Measurements from ENCODE around the gene PIK3R5. TPM values are rescaled to one million over a fixed set of nuclear protein-coding genes. Genes with fewer than 3 reads are reported as not detected.

Gene PIK3R5
- total RNA-seq, 1 experiment from 2014 or later: 2.5 TPM

DNA sequence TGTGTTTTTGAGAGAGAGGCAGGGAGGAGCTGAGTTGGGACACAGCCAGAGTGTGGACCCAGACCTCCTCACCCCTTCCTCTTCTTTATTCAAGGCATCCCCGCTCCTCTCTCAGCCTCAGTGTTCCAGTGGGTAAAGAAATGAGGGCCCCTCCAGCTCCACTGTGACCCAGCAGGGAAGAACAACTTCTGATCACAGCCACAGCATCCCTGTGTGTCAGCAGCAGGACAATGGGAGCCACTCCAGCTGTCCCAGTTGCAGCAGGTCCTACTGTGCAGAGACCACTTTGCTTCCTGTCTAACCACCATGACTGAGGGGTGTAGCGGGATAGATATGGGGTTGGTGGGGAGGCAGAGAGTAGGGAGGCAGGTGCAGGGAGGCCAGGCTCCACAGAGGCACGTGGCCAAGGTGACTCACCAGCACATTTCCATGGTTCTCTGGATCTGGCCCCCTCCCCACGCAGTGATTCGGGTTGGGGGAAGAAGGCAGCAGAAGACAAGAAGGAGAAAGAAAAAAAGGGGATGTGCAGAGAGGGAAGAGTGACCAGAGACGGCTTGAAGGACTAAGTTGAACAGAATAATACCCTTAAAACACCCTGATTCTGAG, 24.5 kb downstream of the PIK3R5 start:
- Histone ChIP-seq H3K79me2 (ENCODE audit: insufficient read depth, low read length) (no peaks in the 10 kb centered on the region), H4K20me1 (ENCODE audit: insufficient read depth) (no peaks in the 10 kb centered on the region), H3K4me3 (replicated peaks in 1 of 2; ENCODE audit: low read depth in 1 of 2, low read length in 2 of 2) (no peak overlapping the region), H3K27me3 (ENCODE audit: insufficient read depth, low read length) (no peaks in the 10 kb centered on the region), H3K9me2 (ENCODE audit: insufficient read depth) (no peaks in the 10 kb centered on the region), H2AFZ (ENCODE audit: low read depth, low read length, poor library complexity, severe bottlenecking) (no peak overlapping the region), H3K36me3 (ENCODE audit: control insufficient read depth in 1 of 2, insufficient read depth in 2 of 2, low read length in 2 of 2) (no peaks in the 10 kb centered on the region), H3K4me1 (ENCODE audit: control insufficient read depth in 1 of 2, insufficient read depth in 2 of 2, low read length in 2 of 2) (no peaks in the 10 kb centered on the region), H3K9ac (ENCODE audit: low read length) (no peak overlapping the region), H3K4me2 (ENCODE audit: low read length) (no peak overlapping the region), H3K27ac (ENCODE audit: low read depth, low read length) (no peak overlapping the region), H3K9me3 (ENCODE audit: control insufficient read depth in 1 of 2, insufficient read depth in 1 of 2, low read depth in 1 of 2, low read length in 2 of 2) (no peaks in the 10 kb centered on the region)
- RAD21 ChIA-PET (ENCODE audit: low non-redundant PET in 1 of 2, low total read pairs in 2 of 2, uncharacterized antibody in 2 of 2, unreplicated experiment in 2 of 2): no interaction called here
- DNase-seq (ENCODE audit: low read depth, low spot score) (no peak), ATAC-seq (no peak)
- TF ChIP-seq SIN3A (IDR thresholded peaks at IDR 0.05; ENCODE audit: low read depth) (no peak), EGR1 (IDR thresholded peaks at IDR 0.05; ENCODE audit: low read depth) (no peak), EZH2phosphoT487 (IDR thresholded peaks at IDR 0.05; ENCODE audit: borderline replicate concordance) (no peak), ZFX (IDR thresholded peaks at IDR 0.05) (no peak), POLR2A (IDR thresholded peaks at IDR 0.05; ENCODE audit: borderline replicate concordance, extremely low read depth, insufficient read depth, insufficient read length) (no peak), SRF (IDR thresholded peaks at IDR 0.05; ENCODE audit: low read depth) (no peak), FOSL1 (IDR thresholded peaks at IDR 0.05; ENCODE audit: low read depth) (no peak), SP1 (IDR thresholded peaks at IDR 0.05; ENCODE audit: low read depth) (no peak), YY1 (IDR thresholded peaks at IDR 0.05; ENCODE audit: extremely low read depth, insufficient replicate concordance, low read depth, low read length) (no peak), TCF7L2 (IDR thresholded peaks at IDR 0.05; ENCODE audit: borderline replicate concordance, extremely low read depth, insufficient read depth, insufficient read length) (no peak), POLR2AphosphoS5 (IDR thresholded peaks at IDR 0.05; ENCODE audit: low read depth, low read length) (no peak), ELF1 (IDR thresholded peaks at IDR 0.05; ENCODE audit: borderline replicate concordance, low read depth) (no peak)
- TF ChIP-seq, protein P1, sequence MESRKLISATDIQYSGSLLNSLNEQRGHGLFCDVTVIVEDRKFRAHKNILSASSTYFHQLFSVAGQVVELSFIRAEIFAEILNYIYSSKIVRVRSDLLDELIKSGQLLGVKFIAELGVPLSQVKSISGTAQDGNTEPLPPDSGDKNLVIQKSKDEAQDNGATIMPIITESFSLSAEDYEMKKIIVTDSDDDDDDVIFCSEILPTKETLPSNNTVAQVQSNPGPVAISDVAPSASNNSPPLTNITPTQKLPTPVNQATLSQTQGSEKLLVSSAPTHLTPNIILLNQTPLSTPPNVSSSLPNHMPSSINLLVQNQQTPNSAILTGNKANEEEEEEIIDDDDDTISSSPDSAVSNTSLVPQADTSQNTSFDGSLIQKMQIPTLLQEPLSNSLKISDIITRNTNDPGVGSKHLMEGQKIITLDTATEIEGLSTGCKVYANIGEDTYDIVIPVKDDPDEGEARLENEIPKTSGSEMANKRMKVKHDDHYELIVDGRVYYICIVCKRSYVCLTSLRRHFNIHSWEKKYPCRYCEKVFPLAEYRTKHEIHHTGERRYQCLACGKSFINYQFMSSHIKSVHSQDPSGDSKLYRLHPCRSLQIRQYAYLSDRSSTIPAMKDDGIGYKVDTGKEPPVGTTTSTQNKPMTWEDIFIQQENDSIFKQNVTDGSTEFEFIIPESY (IDR thresholded peaks at IDR 0.05; ENCODE audit: extremely low read depth, insufficient replicate concordance, low read length): no peak
- TF ChIP-seq, protein P2, sequence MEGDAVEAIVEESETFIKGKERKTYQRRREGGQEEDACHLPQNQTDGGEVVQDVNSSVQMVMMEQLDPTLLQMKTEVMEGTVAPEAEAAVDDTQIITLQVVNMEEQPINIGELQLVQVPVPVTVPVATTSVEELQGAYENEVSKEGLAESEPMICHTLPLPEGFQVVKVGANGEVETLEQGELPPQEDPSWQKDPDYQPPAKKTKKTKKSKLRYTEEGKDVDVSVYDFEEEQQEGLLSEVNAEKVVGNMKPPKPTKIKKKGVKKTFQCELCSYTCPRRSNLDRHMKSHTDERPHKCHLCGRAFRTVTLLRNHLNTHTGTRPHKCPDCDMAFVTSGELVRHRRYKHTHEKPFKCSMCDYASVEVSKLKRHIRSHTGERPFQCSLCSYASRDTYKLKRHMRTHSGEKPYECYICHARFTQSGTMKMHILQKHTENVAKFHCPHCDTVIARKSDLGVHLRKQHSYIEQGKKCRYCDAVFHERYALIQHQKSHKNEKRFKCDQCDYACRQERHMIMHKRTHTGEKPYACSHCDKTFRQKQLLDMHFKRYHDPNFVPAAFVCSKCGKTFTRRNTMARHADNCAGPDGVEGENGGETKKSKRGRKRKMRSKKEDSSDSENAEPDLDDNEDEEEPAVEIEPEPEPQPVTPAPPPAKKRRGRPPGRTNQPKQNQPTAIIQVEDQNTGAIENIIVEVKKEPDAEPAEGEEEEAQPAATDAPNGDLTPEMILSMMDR (IDR thresholded peaks at IDR 0.05 in 2 of 3, conservative IDR thresholded peaks at IDR 0.05 in 1 of 3; ENCODE audit: borderline replicate concordance in 1 of 3, insufficient read depth in 1 of 3, low read depth in 2 of 3, low read length in 2 of 3): no peak
- TF ChIP-seq, protein P3, sequence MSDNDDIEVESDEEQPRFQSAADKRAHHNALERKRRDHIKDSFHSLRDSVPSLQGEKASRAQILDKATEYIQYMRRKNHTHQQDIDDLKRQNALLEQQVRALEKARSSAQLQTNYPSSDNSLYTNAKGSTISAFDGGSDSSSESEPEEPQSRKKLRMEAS (IDR thresholded peaks at IDR 0.05): no peak
- TF ChIP-seq, protein P4, sequence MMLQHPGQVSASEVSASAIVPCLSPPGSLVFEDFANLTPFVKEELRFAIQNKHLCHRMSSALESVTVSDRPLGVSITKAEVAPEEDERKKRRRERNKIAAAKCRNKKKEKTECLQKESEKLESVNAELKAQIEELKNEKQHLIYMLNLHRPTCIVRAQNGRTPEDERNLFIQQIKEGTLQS (IDR thresholded peaks at IDR 0.05): no peak
- no TSS peak for BruUV-seq (replicated peaks)
- POLR2A ChIA-PET: no interaction called here
- CTCF ChIA-PET: no interaction called here
- intact Hi-C loops (cut with micrococcal nuclease): no loop called here

Measured in HCT116 (cell line).